ENCODE results near the gene PBLD.
"Not testable (repeated sequence)": the region's sequence is repeated elsewhere in the genome, so short reads cannot be mapped to it uniquely, and the experiment has no call there.

The PBLD gene

DNA sequence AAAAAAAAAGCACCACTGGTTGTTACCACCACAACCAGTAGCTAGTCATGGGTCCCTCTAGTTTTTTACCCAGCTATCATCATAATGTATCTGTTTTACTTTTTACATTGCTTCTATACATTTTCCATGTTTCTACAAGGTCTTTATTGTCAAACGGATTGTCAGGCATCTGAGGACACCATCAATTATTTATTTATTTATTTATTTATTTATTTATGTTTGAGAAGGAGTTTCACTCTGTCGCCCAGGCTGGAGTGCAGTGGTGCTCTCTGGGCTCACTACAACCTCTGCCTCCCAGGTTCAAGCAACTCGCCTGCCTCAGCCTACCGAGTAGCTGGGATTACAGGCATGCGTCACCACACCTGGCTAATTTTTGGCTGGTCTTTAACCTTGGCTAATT is 29.9 kb downstream of the PBLD start:
- Histone ChIP-seq H3K27ac (ENCODE audit: low read length) (no peak overlapping the region), H3K4me3 (ENCODE audit: low read length) (no peak overlapping the region), H3K27me3 (ENCODE audit: control insufficient read depth, insufficient read depth, low read length) (no peaks in the 10 kb centered on the region), H3K9me3 (ENCODE audit: control insufficient read depth, insufficient read depth, low read length) (no peaks in the 10 kb centered on the region), H3K36me3 (ENCODE audit: control insufficient read depth, insufficient read depth, low read length) (no peaks in the 10 kb centered on the region), H3K4me1 (ENCODE audit: control insufficient read depth, insufficient read depth, low read length) (no peaks in the 10 kb centered on the region)
- DNase-seq (ENCODE audit: low read depth, low spot score), result no peak
- no CpG with 5 or more reads among the region's 5 CpGs for WGBS (ENCODE audit: insufficient coverage, insufficient read length)

- no peaks in the 10 kb centered on the region for H3K9me3 ChIP-seq (ENCODE audit: control insufficient read depth, insufficient read depth, low read length)
- no peak for DNase-seq (ENCODE audit: low read depth, low spot score)
- WGBS (ENCODE audit: insufficient coverage, insufficient read length), result no CpG with 5 or more reads among the region's 2 CpGs
- H3K4me1 ChIP-seq (ENCODE audit: control insufficient read depth, insufficient read depth, low read length), result no peaks in the 10 kb centered on the region
- H3K27ac ChIP-seq (ENCODE audit: low read length), result no peak overlapping the region
- H3K27me3 ChIP-seq (ENCODE audit: control insufficient read depth, insufficient read depth, low read length), result no peaks in the 10 kb centered on the region
- H3K4me3 ChIP-seq (ENCODE audit: low read length), result no peak overlapping the region
- no peaks in the 10 kb centered on the region for H3K36me3 ChIP-seq (ENCODE audit: control insufficient read depth, insufficient read depth, low read length)
Measured at GRCh38 chr10:68302503-68302823, 30.3 kb downstream of the PBLD start.

DNA sequence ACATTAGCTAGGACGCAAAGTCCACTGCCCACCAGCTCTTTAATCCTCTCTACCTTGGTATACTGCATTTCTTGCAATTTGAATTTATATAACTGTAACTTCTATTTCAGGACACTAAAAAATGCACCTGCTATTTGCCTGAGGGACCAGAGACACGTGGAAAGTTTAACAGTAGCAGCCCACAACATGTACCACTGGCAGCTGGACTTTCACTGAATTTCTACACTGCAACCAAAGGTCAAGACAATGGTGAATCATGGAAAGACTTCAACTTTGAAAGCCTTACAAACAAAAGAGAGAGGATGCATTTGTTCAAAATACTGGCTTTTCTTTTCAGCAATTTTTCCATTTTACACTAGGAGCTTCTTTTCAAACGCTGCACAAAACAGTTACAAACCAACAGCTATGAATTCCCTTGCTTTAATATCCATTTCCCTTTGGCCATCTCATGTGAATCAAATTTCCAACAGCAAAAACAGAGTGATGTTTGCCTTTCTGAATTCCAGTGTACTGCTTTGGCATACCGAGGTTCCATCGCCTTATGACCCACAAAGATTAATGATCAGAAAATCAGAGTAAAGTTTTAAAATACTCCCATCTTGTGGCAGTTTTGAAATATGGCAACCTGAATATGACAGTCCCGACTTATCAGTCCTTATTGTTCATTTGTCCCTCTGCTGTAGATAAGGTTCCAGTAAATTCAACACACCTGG is 30.8 kb downstream of the PBLD start:
- DNase-seq (ENCODE audit: low read depth, low spot score), result no peak
- H3K4me3 ChIP-seq (ENCODE audit: low read length), result no peak overlapping the region
- H3K4me1 ChIP-seq (ENCODE audit: control insufficient read depth, insufficient read depth, low read length), result no peaks in the 10 kb centered on the region
- H3K9me3 ChIP-seq (ENCODE audit: control insufficient read depth, insufficient read depth, low read length), result no peaks in the 10 kb centered on the region
- H3K27me3 ChIP-seq (ENCODE audit: control insufficient read depth, insufficient read depth, low read length), result no peaks in the 10 kb centered on the region
- H3K36me3 ChIP-seq (ENCODE audit: control insufficient read depth, insufficient read depth, low read length), result no peaks in the 10 kb centered on the region
- no peak overlapping the region for H3K27ac ChIP-seq (ENCODE audit: low read length)
- WGBS (ENCODE audit: insufficient coverage, insufficient read length), result no CpG with 5 or more reads among the region's 6 CpGs

GRCh38 chr10:68301301-68301700 is 31.4 kb downstream of the PBLD start:
- no CpG with 5 or more reads among the region's 3 CpGs for WGBS (ENCODE audit: insufficient coverage, insufficient read length)
- no peaks in the 10 kb centered on the region for H3K27me3 ChIP-seq (ENCODE audit: control insufficient read depth, insufficient read depth, low read length)
- H3K36me3 ChIP-seq (ENCODE audit: control insufficient read depth, insufficient read depth, low read length), result no peaks in the 10 kb centered on the region
- no peak overlapping the region for H3K4me3 ChIP-seq (ENCODE audit: low read length)
- H3K4me1 ChIP-seq (ENCODE audit: control insufficient read depth, insufficient read depth, low read length), result no peaks in the 10 kb centered on the region
- H3K27ac ChIP-seq (ENCODE audit: low read length), result no peak overlapping the region
- no peak for DNase-seq (ENCODE audit: low read depth, low spot score)
- H3K9me3 ChIP-seq (ENCODE audit: control insufficient read depth, insufficient read depth, low read length), result no peaks in the 10 kb centered on the region

DNA sequence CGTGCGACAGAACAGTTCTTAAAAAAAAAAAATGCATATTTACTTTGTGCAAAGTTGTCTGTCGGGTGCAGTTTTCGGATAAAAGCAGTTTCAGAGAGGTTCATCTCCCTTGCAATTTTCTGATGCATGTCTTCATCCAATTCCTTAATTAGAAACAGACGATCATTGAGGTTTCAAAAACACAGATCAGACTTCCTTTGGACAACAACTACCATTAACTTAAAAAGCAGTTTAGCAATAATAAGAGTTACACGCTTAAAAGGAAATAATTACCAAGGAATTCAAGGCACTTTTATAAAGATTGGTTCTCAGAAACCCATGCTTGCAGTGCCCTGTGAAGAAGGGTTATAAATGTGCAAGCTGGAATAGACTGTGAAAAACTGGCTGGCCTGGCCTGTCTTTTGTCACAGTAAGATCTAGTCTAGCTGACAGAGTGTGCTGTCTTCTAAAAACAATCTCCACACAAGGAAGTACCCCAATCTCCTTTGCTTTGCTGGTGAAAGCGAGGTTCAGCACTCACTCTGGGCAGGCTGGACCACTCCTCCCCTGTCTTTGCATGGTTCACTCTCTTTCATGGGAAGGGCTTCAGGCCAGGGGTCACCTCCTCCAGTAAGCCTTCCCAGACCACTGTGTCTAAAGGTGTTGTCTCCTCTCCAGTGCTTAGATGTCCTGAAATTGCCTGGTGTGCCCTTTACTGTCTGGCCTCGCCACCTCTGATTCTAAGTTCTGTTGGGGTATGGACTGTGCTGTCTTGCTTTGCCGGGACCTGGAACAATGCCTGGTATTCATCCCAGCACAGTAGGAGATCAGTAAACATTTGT is 35.7 kb downstream of the PBLD start:
- WGBS (ENCODE audit: insufficient coverage, insufficient read length), result no CpG with 5 or more reads among the region's 9 CpGs
- DNase-seq (ENCODE audit: low read depth, low spot score), result no peak
- no peaks in the 10 kb centered on the region for H3K9me3 ChIP-seq (ENCODE audit: control insufficient read depth, insufficient read depth, low read length)
- no peak overlapping the region for H3K4me3 ChIP-seq (ENCODE audit: low read length)
- no peaks in the 10 kb centered on the region for H3K36me3 ChIP-seq (ENCODE audit: control insufficient read depth, insufficient read depth, low read length)
- no peaks in the 10 kb centered on the region for H3K27me3 ChIP-seq (ENCODE audit: control insufficient read depth, insufficient read depth, low read length)
- no peaks in the 10 kb centered on the region for H3K4me1 ChIP-seq (ENCODE audit: control insufficient read depth, insufficient read depth, low read length)
- H3K27ac ChIP-seq (ENCODE audit: low read length), result no peak overlapping the region

GRCh38 chr10:68290736-68291135 is 42.0 kb downstream of the PBLD start:
- Histone ChIP-seq H3K27me3 (ENCODE audit: control insufficient read depth, insufficient read depth, low read length) (no peaks in the 10 kb centered on the region), H3K9me3 (ENCODE audit: control insufficient read depth, insufficient read depth, low read length) (no peaks in the 10 kb centered on the region), H3K4me3 (ENCODE audit: low read length) (no peak overlapping the region), H3K27ac (ENCODE audit: low read length) (no peak overlapping the region), H3K4me1 (ENCODE audit: control insufficient read depth, insufficient read depth, low read length) (no peaks in the 10 kb centered on the region), H3K36me3 (ENCODE audit: control insufficient read depth, insufficient read depth, low read length) (no peaks in the 10 kb centered on the region)
- DNase-seq (ENCODE audit: low read depth, low spot score), result no peak

DNA sequence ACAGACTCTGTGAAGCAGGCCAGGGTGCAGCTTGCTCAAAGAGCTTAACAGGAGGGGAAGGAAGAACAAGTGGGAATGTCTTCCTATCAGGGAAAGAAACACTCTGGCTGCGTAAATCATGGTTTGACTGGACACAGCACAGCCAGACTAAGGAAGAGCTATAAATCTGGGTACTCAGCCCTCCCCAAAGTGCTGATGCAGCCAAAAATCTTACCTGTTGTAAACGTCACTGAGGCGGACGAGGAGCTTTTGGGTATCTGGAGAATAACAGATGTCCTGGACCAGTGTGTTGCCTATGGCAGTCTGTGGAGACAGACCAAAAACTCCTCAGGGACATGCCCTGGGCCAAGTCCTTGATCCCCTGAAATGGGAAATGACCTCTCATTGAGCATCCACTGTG is 44.0 kb downstream of the PBLD start:
- Histone ChIP-seq H3K27me3 (ENCODE audit: control insufficient read depth, insufficient read depth, low read length) (no peaks in the 10 kb centered on the region), H3K4me3 (ENCODE audit: low read length) (no peak overlapping the region), H3K9me3 (ENCODE audit: control insufficient read depth, insufficient read depth, low read length) (no peaks in the 10 kb centered on the region), H3K27ac (ENCODE audit: low read length) (no peak overlapping the region), H3K4me1 (ENCODE audit: control insufficient read depth, insufficient read depth, low read length) (no peaks in the 10 kb centered on the region), H3K36me3 (ENCODE audit: control insufficient read depth, insufficient read depth, low read length) (no peaks in the 10 kb centered on the region)
- no peak for DNase-seq (ENCODE audit: low read depth, low spot score)
- no CpG with 5 or more reads among the region's 4 CpGs for WGBS (ENCODE audit: insufficient coverage, insufficient read length)

DNA sequence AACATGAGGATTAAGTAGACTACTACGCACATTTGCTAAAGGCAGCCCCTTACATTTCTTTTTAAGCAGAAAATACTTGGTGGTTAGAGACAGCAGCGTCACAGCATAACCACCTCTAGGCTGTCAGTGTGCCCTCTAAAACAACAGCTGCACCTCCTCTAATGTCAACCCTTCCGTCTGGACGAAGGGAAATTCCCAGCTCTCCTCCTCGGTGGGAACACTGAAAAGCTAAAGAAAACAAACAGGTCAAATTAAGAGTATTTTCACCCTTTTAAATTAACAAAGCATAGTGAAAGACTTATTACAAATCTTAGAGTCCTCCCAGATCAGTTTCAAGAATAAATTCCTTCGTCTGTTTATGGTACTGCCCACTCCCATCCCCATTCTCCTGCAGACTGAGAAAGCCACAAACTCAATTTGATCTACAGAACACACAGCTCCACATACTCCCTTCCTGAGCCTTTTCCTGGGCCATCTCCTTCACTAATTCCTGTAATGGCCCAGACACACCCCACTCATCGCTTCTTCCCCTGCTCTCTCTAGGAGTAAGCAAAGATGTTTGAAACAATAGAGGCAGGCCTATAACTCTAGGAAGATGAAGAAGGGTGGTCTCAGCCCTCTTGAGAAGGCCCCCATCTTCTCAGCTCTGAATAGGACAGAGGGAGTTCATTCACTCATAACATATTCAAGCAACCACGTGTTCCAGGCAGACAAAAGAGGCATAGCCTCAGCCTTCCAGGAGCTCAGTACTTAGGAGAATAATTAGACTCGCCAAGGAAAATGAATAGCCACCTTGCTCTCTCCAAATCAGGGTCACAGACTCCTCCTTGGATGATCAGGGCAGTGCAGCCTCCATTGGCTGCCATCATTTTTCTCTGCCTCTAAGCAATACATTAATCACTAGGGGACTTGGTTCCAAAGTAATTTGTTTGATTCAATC is 48.4 kb downstream of the PBLD start:
- WGBS (ENCODE audit: insufficient coverage, insufficient read length), result no CpG with 5 or more reads among the region's 9 CpGs
- Histone ChIP-seq H3K4me3 (ENCODE audit: low read length) (no peak overlapping the region), H3K4me1 (ENCODE audit: control insufficient read depth, insufficient read depth, low read length) (no peaks in the 10 kb centered on the region), H3K27ac (ENCODE audit: low read length) (no peak overlapping the region), H3K27me3 (ENCODE audit: control insufficient read depth, insufficient read depth, low read length) (no peaks in the 10 kb centered on the region), H3K36me3 (ENCODE audit: control insufficient read depth, insufficient read depth, low read length) (no peaks in the 10 kb centered on the region), H3K9me3 (ENCODE audit: control insufficient read depth, insufficient read depth, low read length) (no peaks in the 10 kb centered on the region; the same call in 1 of the 2 replicates)
- no peak for DNase-seq (ENCODE audit: low read depth, low spot score)

- Histone ChIP-seq H3K4me1 (ENCODE audit: control insufficient read depth, insufficient read depth, low read length) (no peaks in the 10 kb centered on the region), H3K9me3 (ENCODE audit: control insufficient read depth, insufficient read depth, low read length) (peaks cover 2% of the 10 kb centered on the region), H3K27me3 (ENCODE audit: control insufficient read depth, insufficient read depth, low read length) (no peaks in the 10 kb centered on the region), H3K36me3 (ENCODE audit: control insufficient read depth, insufficient read depth, low read length) (no peaks in the 10 kb centered on the region), H3K27ac (ENCODE audit: low read length) (no peak overlapping the region), H3K4me3 (ENCODE audit: low read length) (no peak overlapping the region)
- DNase-seq (ENCODE audit: low read depth, low spot score), result no peak
- WGBS (ENCODE audit: insufficient coverage, insufficient read length), result no CpG with 5 or more reads among the region's 4 CpGs
Measured at GRCh38 chr10:68280758-68281157, 52.0 kb downstream of the PBLD start.

DNA sequence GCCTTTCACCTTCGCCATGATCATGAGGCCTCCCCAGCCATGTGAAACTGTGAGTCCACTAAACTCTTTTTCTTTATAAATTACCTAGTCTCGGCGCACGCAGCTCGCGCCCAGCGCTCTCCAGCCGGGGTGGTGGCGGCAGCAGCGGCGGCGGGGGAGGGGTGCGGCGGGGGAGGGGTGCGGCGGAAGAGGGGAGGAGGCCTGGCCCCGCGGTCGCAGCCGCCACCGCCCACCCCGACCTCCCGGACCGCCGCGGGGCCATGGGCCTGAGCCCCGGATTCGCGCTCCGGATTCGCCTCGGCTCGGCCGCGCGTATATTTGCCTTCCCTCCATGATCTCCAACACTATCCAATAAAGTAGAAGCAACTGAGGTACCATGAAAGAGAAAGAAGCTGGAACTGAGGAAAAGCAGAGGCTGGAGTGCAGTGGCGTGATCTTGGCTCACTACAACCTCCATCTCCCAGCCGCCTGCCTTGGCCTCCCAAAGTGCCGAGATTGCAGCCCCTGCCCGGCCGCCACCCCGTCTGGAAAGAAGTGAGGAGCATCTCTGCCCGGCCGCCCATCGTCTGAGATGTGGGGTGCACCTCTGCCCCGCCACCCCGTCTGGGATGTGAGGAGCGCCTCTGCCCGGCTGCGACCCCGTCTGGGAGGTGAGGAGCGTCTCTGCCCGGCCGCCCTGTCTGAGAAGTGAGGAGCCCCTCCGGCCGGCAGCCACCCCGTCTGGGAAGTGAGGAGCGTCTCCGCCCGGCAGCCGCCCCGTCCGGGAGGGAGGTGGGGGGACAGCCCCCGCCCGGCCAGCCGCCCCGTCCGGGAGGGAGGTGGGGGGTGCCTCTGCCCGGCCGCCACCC is 53.6 kb downstream of the PBLD start:
- not testable (repeated sequence) for H3K4me3 ChIP-seq (ENCODE audit: low read length); H3K4me1 ChIP-seq (ENCODE audit: control insufficient read depth, insufficient read depth, low read length); DNase-seq (ENCODE audit: low read depth, low spot score); H3K36me3 ChIP-seq (ENCODE audit: control insufficient read depth, insufficient read depth, low read length); H3K27me3 ChIP-seq (ENCODE audit: control insufficient read depth, insufficient read depth, low read length); H3K27ac ChIP-seq (ENCODE audit: low read length); H3K9me3 ChIP-seq (ENCODE audit: control insufficient read depth, insufficient read depth, low read length)
- WGBS (ENCODE audit: insufficient coverage, insufficient read length), result no CpG with 5 or more reads among the region's 70 CpGs
